Heart left ventricle (tissue), 16 donors: ENCODE measurements around the gene NKAIN2. TPM values are rescaled to one million over a fixed set of nuclear protein-coding genes. Genes with fewer than 3 reads are reported as not detected.

Experiments used
- ATAC-seq, 4 donors: fragments of 200-7000 bp; cut with Tn5 transposase; one replicate each; pipeline ENCODE4 v1.9.1; 2020 to 2022; ENCODE audit warnings: moderate library complexity in 4 of 4, mild to moderate bottlenecking in 3 of 4, moderate number of reproducible peaks in 1 of 4
- DNase-seq, 5 donors: peaks; one replicate each; pipeline ENCODE4 v3.0.0-alpha.2; 2020
- H3K27ac ChIP-seq, 12 donors: fragments of 200-600 bp; sonication (generic) in 4 of 12; one replicate each; pipeline versions ENCODE4 v1.5.0 to v1.8.0; 2016 to 2022; ENCODE audit warnings: mild to moderate bottlenecking in 2 of 12
- H3K27me3 ChIP-seq, 9 donors: fragments of 200-600 bp; sonication (generic) in 2 of 9; one replicate each; pipeline versions ENCODE4 v1.5.1 to v1.8.0; 2016 to 2022; ENCODE audit warnings: mild to moderate bottlenecking in 3 of 9
- H3K36me3 ChIP-seq, 9 donors: fragments of 200-600 bp; sonication (generic) in 2 of 9; one replicate each; pipeline versions ENCODE4 v1.5.0 to v1.8.0; 2018 to 2022; ENCODE audit warnings: mild to moderate bottlenecking in 2 of 9
- H3K4me1 ChIP-seq, 12 donors: fragments of 200-600 bp; sonication (generic) in 4 of 12; one replicate each; pipeline versions ENCODE4 v1.5.0 to v1.8.0; 2016 to 2022; ENCODE audit warnings: mild to moderate bottlenecking in 3 of 12
- H3K4me3 ChIP-seq, 12 donors: fragments of 200-600 bp; sonication (generic) in 4 of 12; one replicate each; pipeline versions ENCODE4 v1.5.0 to v1.8.0; 2017 to 2022; ENCODE audit warnings: mild to moderate bottlenecking in 9 of 12, moderate library complexity in 4 of 12
- H3K9me3 ChIP-seq, 12 donors: fragments of 200-600 bp; sonication (generic) in 4 of 12; one replicate each; pipeline versions ENCODE4 v1.5.0 to v1.8.0; 2016 to 2022; ENCODE audit warnings: mild to moderate bottlenecking in 1 of 12
- POLR2A ChIP-seq, 2 donors: fragments of 450-650 bp; IDR thresholded peaks; one replicate each; pipeline ENCODE4 v1.6.1; 2017; ENCODE audit warnings: antibody characterized with exemption in 2 of 2, mild to moderate bottlenecking in 2 of 2, moderate library complexity in 2 of 2
- WGBS, 4 donors: extraction: QIAGEN DNeasy Blood & Tissue Kit in 2 of 4; methylation state at CpG; one replicate each; pipeline versions ENCODE4 v1.1.5 to v1.1.7; 2013 to 2018; 5-methylcytosine and 5-hydroxymethylcytosine counted together
- intact Hi-C, 10 donors: fragments of 100-400 bp; cut with DNase I; formaldehyde crosslinking; loops; one replicate each; pipeline versions ENCODE4 v1.11.1 to v1.14.2; 2022
- polyA plus RNA-seq, 2 donors: library from polyadenylated mRNA; stranded (reverse); fragments of 200-250 nt; gene quantifications; one replicate each; pipeline ENCODE4 v1.2.3, GENCODE V29; 2013
- total RNA-seq, 9 donors: library from RNA; depleted of rRNA in 2 of 9; stranded (reverse); fragments of >200 nt in 2 of 9; fragmentation: NEBNext Ultra II Directional in 3 of 9; extraction: Animal tissue kit (Norgen Biotek cat#: 25700) in 3 of 9; gene quantifications; one replicate each; pipeline versions ENCODE4 v1.1.0 to v1.2.4, GENCODE V29; 2016 to 2023
- TF ChIP-seq, protein P1 (sequence below), 12 donors: fragments of 200-600 bp; sonication (generic) in 4 of 12; IDR thresholded peaks; one replicate each; pipeline versions ENCODE4 v1.5.0 to v1.8.0; 2018 to 2022; ENCODE audit warnings: antibody characterized with exemption in 12 of 12, mild to moderate bottlenecking in 5 of 12
- donor health status: ischemic (EF 13 %, LVEDD 7.1; RV severe dilation, severe dysfunction).
- donor health status: healthy with polysubstance abuse.
- donor health status: DM: no; HTN: yes; CAD: no.
- donor health status: DM: no; HTN: no; CAD: no.
- donor health status: ischemic (EF 25% LVEDD 6.9; RV normal size, moderate dysfunction).
- donor health status: ischemic (EF 25% LVEDD 5.7; RV mildly dilated, moderate dysfunction).
- donor health status: healthy.
- donor health status: DM: yes; HTN: yes; CAD: no.
- donor health status: ischemic (EF 35%, LVEDD 5.7; RV mildly dilated, moderate dysfunction).
- donor health status: nonischemic (EF 11% LVEDD 7.7; RV severe dilation, severe dysfunction).
- donor health status: DM: yes; HTN: yes; CAD: no.
- donor health status: PGD.
- donor health status: ischemic (EF 29% LVEDD 5.4; RV normal size, mild dysfunction).
- donor health status: nonischemic (EF 23%, LVEDD 6.1; RV moderate dilation, normal function).

NKAIN2 gene
- total and polyA plus RNA-seq, 11 donors, result 0.19 to 0.83 (median 0.33) TPM; not detected in 2

DNA sequence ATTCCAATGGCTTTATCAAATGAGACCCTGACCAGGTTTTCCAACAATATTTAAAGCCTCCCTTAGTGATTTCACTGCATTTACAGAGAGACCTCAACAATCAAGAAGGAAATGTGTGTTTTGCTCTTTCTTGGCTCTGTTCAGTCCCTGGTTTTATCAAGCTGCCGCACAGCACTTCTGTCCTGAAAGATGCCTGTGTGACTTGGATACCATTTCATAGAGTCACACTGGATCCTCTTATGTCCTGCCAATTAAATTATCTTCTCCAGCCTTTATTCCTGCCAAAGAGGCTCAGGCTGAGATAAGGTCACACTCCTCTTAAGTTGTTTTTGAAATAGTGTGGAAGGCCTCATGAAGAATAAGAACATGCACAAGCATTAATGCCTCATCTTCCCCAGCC lies 961.6 kb downstream of the NKAIN2 start:
- DNase-seq (no peak), ATAC-seq (peak; percentile 69 to 88 (median 83))
- Histone ChIP-seq H3K4me1 (peaks cover 0 to 10% (median 0%) of the 10 kb centered on the region in 12 donors), H3K27ac (no peak overlapping the region), H3K36me3 (no peaks in the 10 kb centered on the region), H3K4me3 (no peak overlapping the region), H3K9me3 (no peaks in the 10 kb centered on the region), H3K27me3 (peaks cover 0 to 4% (median 0%) of the 10 kb centered on the region in 9 donors)
- intact Hi-C loops, result no loop called here
- TF ChIP-seq, protein P1, sequence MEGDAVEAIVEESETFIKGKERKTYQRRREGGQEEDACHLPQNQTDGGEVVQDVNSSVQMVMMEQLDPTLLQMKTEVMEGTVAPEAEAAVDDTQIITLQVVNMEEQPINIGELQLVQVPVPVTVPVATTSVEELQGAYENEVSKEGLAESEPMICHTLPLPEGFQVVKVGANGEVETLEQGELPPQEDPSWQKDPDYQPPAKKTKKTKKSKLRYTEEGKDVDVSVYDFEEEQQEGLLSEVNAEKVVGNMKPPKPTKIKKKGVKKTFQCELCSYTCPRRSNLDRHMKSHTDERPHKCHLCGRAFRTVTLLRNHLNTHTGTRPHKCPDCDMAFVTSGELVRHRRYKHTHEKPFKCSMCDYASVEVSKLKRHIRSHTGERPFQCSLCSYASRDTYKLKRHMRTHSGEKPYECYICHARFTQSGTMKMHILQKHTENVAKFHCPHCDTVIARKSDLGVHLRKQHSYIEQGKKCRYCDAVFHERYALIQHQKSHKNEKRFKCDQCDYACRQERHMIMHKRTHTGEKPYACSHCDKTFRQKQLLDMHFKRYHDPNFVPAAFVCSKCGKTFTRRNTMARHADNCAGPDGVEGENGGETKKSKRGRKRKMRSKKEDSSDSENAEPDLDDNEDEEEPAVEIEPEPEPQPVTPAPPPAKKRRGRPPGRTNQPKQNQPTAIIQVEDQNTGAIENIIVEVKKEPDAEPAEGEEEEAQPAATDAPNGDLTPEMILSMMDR (IDR thresholded peaks at IDR 0.05), result no peak
- no peak for TF ChIP-seq POLR2A (IDR thresholded peaks at IDR 0.05)
- WGBS, 4 donors, result 18 to 28% (median 23%) methylated on average over 1 of the region's 1 CpG

DNA sequence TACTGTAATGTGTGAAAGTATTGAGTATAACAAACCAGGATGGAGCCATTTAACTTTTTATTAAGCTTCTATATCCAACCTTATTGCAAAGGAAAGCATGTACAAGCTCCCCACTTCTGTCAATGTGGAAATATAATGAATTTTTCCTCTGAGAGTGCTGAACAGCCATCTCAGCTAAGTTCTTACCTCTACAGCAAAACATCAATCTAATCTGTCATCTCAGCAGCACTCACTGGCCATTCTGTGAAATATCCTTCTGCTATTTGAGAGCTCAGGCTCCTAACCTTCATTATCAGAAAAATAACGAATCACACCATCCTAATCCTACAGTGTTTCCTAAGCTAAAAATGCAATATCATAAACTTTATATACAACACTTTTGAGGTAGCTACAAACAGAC lies 964.6 kb downstream of the NKAIN2 start:
- peaks cover 0 to 10% (median 0%) of the 10 kb centered on the region in 12 donors for H3K4me1 ChIP-seq
- TF ChIP-seq, protein P1 (IDR thresholded peaks at IDR 0.05), result no peak
- no peak for TF ChIP-seq POLR2A (IDR thresholded peaks at IDR 0.05)
- H3K4me3 ChIP-seq, result no peak overlapping the region
- DNase-seq (no peak), ATAC-seq (no peak)
- intact Hi-C loops, result no loop called here
- H3K27ac ChIP-seq, result no peak overlapping the region
- H3K36me3 ChIP-seq, result no peaks in the 10 kb centered on the region
- no peaks in the 10 kb centered on the region for H3K9me3 ChIP-seq
- 74 to 89% (median 78%) methylated on average over 1 of the region's 1 CpG for WGBS, 4 donors
- peaks cover 0 to 4% (median 0%) of the 10 kb centered on the region in 9 donors for H3K27me3 ChIP-seq

DNA sequence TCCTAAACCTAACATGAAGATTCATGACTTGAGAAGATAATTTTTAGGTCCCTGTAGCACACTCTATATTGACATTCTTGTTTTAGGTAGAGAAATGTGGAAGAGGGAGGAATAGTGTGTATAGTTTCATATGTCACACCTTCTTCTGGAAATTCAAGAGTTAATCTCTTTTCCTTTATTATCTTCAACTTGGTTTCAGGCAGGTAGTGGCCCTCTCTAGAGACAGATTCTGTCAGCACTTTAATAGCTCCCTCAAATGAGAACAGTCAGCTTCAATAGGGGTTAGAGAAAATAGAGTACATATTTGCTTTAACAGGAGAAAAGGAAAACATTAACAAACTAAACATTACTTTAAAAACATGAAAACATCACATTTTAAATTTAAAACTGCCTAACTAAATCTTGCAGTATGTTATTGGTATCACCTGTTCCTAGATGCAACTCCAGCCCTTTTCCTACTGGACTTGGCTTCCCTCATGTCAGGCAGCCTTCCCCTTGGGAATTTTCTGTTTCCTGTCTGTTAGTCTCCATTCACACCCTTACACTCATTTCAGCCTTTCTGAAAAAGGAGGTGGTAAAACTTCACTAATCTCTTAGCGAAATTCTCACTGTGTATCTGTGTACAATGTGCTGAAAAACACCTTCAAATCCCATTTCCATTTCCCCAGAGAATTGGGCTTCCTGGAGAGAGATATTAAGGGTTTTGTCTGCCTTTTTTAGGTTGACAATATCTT lies 966.3 kb downstream of the NKAIN2 start:
- intact Hi-C loops, result no loop called here
- Histone ChIP-seq H3K27ac (no peak overlapping the region), H3K4me1 (peaks cover 0 to 7% (median 0%) of the 10 kb centered on the region in 12 donors), H3K4me3 (no peak overlapping the region), H3K9me3 (no peaks in the 10 kb centered on the region), H3K36me3 (no peaks in the 10 kb centered on the region), H3K27me3 (peaks cover 0 to 4% (median 0%) of the 10 kb centered on the region in 9 donors)
- TF ChIP-seq, protein P1 (IDR thresholded peaks at IDR 0.05), result no peak
- TF ChIP-seq POLR2A (IDR thresholded peaks at IDR 0.05), result no peak
- WGBS, 4 donors, result 35 to 57% (median 47%) methylated on average over 1 of the region's 1 CpG
- ATAC-seq (no peak), DNase-seq (no peak)

DNA sequence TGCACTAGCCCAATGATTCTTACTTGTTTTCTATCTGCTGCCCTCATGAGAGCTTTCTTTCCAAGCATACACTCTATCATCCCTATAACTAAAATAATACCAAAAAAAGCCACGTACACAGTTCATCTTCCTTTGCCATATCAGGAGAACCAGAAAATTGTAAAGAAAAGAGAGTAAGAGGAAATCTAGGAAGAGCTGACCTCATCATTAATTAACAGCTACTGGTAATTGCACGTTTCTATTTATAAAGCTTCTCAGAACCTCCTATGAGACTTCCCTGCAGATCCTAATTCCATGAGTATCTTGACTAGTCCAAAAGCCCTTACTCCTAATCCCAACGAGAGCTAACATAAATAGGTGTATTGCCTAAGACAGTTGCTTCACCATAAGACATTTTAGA lies 967.1 kb downstream of the NKAIN2 start:
- Histone ChIP-seq H3K4me3 (no peak overlapping the region), H3K36me3 (no peaks in the 10 kb centered on the region), H3K9me3 (no peaks in the 10 kb centered on the region), H3K27me3 (peaks cover 0 to 4% (median 0%) of the 10 kb centered on the region in 9 donors), H3K27ac (no peak overlapping the region), H3K4me1 (no peaks in the 10 kb centered on the region)
- ATAC-seq (no peak), DNase-seq (no peak)
- TF ChIP-seq, protein P1 (IDR thresholded peaks at IDR 0.05), result no peak
- TF ChIP-seq POLR2A (IDR thresholded peaks at IDR 0.05), result no peak
- WGBS, 4 donors, result 71 to 80% (median 75%) methylated on average over 3 of the region's 3 CpGs
- intact Hi-C loops, result no loop called here
